Measurements from ENCODE around the gene NFKB1.

The NFKB1 gene

DNA sequence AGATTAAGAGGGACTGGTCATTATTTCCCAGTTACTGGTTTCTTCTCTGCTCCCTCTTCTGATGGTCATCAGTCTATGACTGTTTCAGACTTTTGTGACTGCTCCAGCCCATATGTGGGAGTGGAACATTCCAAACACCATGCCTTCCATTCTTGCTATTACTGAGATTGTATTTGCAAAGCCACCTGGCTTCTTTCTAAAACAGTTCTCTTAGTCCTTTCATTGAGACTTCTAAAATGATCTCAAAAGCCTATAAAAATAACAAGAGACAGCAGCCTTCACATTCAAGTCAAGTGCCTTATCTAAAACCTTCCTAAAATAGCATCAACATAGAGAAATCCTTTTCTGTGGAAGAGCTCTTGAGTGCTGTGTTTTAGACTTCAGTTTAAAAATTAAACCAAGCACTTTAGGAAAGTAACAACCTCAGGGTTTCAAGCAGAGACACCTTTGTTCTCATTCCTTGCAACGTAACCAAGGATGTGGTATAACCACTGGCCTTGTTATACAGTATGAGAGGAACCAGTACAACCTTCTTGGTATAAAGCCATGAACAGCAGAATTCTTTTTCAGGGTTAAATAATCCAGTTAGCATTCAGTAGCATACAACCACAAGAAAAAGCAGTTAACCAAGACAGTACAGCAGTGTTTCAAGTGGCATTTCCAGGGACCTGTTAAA, 97.1 kb downstream of the NFKB1 start:
- CTCF ChIA-PET: interaction anchor here (1.5 to 1.6 kb wide), 2 partner anchors 9 to 494 kb away, joined by 3 read pairs; no protein-coding TSS in a partner anchor

DNA sequence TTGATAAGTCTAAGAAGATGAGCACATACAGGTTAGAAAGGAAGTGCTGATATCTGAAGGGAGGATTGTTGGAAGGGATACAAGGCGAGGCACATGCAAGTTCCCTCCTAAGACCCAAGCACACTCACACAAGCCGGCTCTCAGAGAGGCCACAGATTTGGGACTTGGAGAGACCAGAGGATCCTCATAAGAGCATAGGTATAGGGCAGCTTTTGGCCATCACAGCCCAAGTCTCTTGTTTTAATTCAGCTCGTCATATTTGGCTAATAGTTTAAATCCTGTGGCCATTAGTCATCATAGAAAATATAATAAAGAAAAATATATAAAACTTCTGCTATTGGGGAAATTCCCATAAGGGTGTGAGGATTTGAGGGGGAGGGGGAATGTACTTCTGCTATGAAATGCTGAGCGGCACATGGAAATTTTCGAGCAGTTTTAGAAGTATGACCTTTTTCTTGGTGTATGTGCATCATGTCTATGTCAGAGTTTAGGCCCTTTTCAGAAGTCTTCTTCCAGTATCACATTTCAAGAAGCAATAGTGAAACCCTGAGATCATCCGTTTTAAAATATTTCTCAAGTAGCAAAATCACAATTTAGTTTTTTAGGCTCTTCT, 97.7 kb downstream of the NFKB1 start:
- TF ChIP-seq, protein P1, sequence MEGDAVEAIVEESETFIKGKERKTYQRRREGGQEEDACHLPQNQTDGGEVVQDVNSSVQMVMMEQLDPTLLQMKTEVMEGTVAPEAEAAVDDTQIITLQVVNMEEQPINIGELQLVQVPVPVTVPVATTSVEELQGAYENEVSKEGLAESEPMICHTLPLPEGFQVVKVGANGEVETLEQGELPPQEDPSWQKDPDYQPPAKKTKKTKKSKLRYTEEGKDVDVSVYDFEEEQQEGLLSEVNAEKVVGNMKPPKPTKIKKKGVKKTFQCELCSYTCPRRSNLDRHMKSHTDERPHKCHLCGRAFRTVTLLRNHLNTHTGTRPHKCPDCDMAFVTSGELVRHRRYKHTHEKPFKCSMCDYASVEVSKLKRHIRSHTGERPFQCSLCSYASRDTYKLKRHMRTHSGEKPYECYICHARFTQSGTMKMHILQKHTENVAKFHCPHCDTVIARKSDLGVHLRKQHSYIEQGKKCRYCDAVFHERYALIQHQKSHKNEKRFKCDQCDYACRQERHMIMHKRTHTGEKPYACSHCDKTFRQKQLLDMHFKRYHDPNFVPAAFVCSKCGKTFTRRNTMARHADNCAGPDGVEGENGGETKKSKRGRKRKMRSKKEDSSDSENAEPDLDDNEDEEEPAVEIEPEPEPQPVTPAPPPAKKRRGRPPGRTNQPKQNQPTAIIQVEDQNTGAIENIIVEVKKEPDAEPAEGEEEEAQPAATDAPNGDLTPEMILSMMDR (IDR thresholded peaks at IDR 0.05; ENCODE audit: insufficient read depth, low read length, missing control alignments): no peak
- DNase-seq (ENCODE audit: low read depth, low spot score): no peak
- CTCF ChIA-PET: interaction anchor here (1.2 to 1.6 kb wide), 3 partner anchors 8 to 494 kb away, joined by 3 read pairs; no protein-coding TSS in a partner anchor
- H3K4me3 ChIP-seq (ENCODE audit: low read depth, low read length): no peak overlapping the region
- POLR2A ChIA-PET: interaction anchor here (1.0 kb wide), 1 partner anchor 99 kb away, joined by 3 read pairs; no protein-coding TSS in a partner anchor

More for the DNA sequence above, 97.1 kb downstream of the NFKB1 start:
- no peak overlapping the region for H3K4me3 ChIP-seq (ENCODE audit: low read depth, low read length)
- TF ChIP-seq, protein P1 (IDR thresholded peaks at IDR 0.05; ENCODE audit: insufficient read depth, low read length, missing control alignments): no peak
- POLR2A ChIA-PET: interaction anchor here (1.0 kb wide), 1 partner anchor 98 kb away, joined by 3 read pairs; no protein-coding TSS in a partner anchor
- no peak for DNase-seq (ENCODE audit: low read depth, low spot score)

DNA sequence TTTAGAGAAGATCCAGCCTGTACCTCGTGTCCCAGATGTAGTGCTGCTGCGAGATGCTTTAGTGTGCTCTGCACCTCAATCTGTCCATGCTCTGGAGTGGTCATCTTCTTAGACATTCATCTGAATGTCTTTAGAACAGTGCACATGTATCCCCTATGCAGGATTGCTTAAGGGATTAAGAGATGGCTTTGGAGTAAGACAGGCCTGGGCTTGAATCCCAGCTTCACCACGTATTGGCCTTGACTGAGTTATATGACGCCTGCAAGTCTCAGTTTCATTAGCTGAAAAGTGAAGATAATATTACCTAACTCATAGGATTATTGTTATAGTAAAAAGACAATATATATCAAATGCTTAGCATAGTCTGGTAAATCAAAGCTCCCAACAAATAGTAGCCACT, 98.3 kb downstream of the NFKB1 start:
- TF ChIP-seq, protein P1 (IDR thresholded peaks at IDR 0.05; ENCODE audit: insufficient read depth, low read length, missing control alignments): no peak
- H3K4me3 ChIP-seq (ENCODE audit: low read depth, low read length): no peak overlapping the region
- CTCF ChIA-PET: interaction anchor here (1.2 to 1.6 kb wide), 3 partner anchors 8 to 409 kb away, joined by 3 to 4 read pairs (median 3); no protein-coding TSS in a partner anchor
- no peak for DNase-seq (ENCODE audit: low read depth, low spot score)
- POLR2A ChIA-PET: interaction anchor here (1.0 kb wide), 1 partner anchor 99 kb away, joined by 3 read pairs; no protein-coding TSS in a partner anchor

DNA sequence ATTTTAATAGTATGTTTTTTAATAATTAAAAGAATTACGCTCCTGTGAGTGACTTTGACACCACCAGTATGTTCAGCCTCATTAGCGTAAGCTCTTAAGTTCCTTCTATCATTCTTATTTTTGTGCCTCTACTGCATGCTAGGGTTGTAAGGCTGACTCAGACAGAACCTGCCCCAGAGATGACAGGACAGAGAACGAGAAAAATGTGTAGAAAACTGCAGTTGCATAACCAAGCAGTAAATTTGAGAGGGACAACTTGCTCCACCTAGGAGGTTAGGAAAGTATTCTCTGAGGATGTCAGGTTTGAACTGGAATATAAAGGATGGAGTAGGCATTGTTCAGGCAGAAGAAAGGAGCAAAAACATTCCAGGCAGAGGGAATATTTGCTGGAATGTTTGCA, 98.7 kb downstream of the NFKB1 start:
- ChIA-PET CTCF (interaction anchor here (1.2 to 1.3 kb wide), 2 partner anchors 10 to 409 kb away, joined by 3 to 4 read pairs; no protein-coding TSS in a partner anchor), POLR2A (no interaction called here)
- TF ChIP-seq, protein P1 (IDR thresholded peaks at IDR 0.05; ENCODE audit: insufficient read depth, low read length, missing control alignments): no peak
- no peak overlapping the region for H3K4me3 ChIP-seq (ENCODE audit: low read depth, low read length)
- no peak for DNase-seq (ENCODE audit: low read depth, low spot score)

DNA sequence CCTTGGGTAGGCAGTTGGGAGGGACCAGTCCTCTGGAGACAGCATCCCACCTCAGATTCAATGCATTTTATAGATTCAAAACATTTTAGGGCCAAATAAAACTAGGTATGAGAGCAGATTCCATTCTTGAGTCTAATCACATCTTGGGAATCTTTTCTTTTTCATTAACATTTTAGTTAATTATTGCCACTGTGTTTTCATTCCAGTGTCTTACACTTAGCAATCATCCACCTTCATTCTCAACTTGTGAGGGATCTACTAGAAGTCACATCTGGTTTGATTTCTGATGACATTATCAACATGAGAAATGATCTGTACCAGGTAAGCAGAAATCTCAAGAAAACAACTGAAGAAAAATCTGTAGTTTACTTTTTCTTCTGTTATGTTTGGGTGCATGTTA, 99.5 kb downstream of the NFKB1 start:
- no peak for DNase-seq (ENCODE audit: low read depth, low spot score)
- POLR2A ChIA-PET: no interaction called here
- TF ChIP-seq, protein P1 (IDR thresholded peaks at IDR 0.05; ENCODE audit: insufficient read depth, low read length, missing control alignments): no peak
- H3K4me3 ChIP-seq (ENCODE audit: low read depth, low read length): no peak overlapping the region
- CTCF ChIA-PET: interaction anchor here (1.3 kb wide), 1 partner anchor 9 kb away, joined by 4 read pairs; no protein-coding TSS in a partner anchor

DNA sequence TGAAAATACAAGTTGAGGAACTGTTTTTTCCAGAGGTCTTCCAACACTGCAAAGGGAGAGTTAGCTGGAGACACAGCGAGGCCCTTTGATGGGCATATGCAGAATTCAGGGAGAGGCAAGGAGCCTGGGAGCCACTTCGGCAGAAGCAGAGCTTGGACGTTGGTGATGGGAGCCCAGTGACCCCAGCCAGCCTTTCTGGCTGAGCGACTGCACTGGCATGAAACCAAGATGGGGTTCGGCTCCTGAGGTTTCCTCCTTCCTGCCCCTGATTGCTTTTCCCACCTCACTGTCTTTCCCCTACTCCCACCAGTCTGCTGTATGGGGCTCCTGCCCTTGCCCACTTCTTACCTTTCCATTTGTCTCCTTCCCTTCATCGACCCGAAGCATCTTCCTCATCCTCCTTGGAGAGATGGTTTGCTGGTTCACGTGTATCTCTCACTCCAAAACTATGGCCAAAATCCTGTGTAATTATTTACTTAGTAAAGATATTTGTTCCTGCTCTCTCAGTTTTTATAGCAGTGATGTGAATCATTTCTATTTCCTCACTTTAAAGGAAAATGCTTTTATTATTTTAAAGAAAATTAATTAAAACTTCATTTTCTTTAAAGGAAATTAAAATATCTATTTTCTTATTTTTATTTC, 100.5 kb downstream of the NFKB1 start:
- no peak for DNase-seq (ENCODE audit: low read depth, low spot score)
- ChIA-PET POLR2A (no interaction called here), CTCF (no interaction called here)
- no peak overlapping the region for H3K4me3 ChIP-seq (ENCODE audit: low read depth, low read length)
- TF ChIP-seq, protein P1 (IDR thresholded peaks at IDR 0.05; ENCODE audit: insufficient read depth, low read length, missing control alignments): no peak

All from AG04449 (cell line).